GM23338 (cell line): ENCODE data around the gene ZMYM4.

Experiments used
- CREB1 ChIP-seq: fragments of 250-450 bp; sonication (Bioruptor Pico); IDR thresholded peaks from 2 replicates; pipeline ENCODE4 v1.5.0; 2020; ENCODE audit warnings: low read depth, mild to moderate bottlenecking, moderate library complexity
- EZH2 ChIP-seq: fragments of 200-600 bp; sonication (generic); IDR thresholded peaks from one replicate; pipeline ENCODE4 v1.8.0; 2017; ENCODE audit warnings: antibody characterized with exemption, mild to moderate bottlenecking, low read depth; ENCODE audit not compliant: unreplicated experiment
- EZH2phosphoT487 ChIP-seq: fragments of 200-600 bp; sonication (generic); IDR thresholded peaks from one replicate; pipeline ENCODE4 v1.8.1; 2018; ENCODE audit warnings: antibody characterized with exemption; ENCODE audit not compliant: unreplicated experiment
- JUNB ChIP-seq: IDR thresholded peaks from one replicate; pipeline ENCODE4 v1.6.1; 2016; ENCODE audit warnings: antibody characterized with exemption; ENCODE audit not compliant: unreplicated experiment
- NANOG ChIP-seq: IDR thresholded peaks from 2 replicates; pipeline ENCODE4 v1.6.1; 2016; ENCODE audit warnings: antibody characterized with exemption, borderline replicate concordance
- POLR2AphosphoS5 ChIP-seq: IDR thresholded peaks from 2 replicates; pipeline ENCODE4 v1.6.1; 2016; ENCODE audit warnings: antibody characterized with exemption, low read depth
- STAT1 ChIP-seq: IDR thresholded peaks from one replicate; pipeline ENCODE4 v1.6.1; 2016; ENCODE audit warnings: antibody characterized with exemption; ENCODE audit not compliant: unreplicated experiment
- TF ChIP-seq, protein P1 (sequence below): IDR thresholded peaks from one replicate; pipeline ENCODE4 v1.6.1; 2018; ENCODE audit warnings: antibody characterized with exemption; ENCODE audit not compliant: unreplicated experiment
- TF ChIP-seq, protein P2 (sequence below), 2 experiments: fragments of 200-600 bp in 1 of 2; sonication (generic) in 1 of 2; conservative IDR thresholded peaks; 2 replicates each; pipeline versions ENCODE4 v1.5.1 to v1.6.1; 2016 to 2017; ENCODE audit warnings: antibody characterized with exemption in 2 of 2, low read depth in 2 of 2, mild to moderate bottlenecking in 2 of 2, moderate library complexity in 1 of 2

DNA sequence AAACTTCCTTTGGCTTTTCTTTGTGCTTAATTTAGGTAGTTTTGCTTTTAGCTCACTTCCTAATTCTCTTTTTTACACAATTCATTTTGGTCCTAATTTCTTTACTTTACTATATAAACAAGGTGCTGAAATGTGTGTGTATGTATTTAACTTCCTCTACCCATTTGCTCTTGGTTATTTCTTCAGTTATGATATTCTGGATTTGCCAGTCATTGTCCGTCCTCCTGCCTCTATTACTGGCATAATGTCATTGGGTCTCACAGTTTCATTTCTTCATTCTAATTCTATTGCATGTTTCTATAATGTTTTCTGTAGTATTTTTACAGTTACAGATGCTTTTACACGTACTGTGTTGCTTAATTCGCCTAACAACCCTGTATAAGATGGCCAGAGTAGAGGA lies 96.2 kb downstream of the ZMYM4 start:
- TF ChIP-seq, protein P1, sequence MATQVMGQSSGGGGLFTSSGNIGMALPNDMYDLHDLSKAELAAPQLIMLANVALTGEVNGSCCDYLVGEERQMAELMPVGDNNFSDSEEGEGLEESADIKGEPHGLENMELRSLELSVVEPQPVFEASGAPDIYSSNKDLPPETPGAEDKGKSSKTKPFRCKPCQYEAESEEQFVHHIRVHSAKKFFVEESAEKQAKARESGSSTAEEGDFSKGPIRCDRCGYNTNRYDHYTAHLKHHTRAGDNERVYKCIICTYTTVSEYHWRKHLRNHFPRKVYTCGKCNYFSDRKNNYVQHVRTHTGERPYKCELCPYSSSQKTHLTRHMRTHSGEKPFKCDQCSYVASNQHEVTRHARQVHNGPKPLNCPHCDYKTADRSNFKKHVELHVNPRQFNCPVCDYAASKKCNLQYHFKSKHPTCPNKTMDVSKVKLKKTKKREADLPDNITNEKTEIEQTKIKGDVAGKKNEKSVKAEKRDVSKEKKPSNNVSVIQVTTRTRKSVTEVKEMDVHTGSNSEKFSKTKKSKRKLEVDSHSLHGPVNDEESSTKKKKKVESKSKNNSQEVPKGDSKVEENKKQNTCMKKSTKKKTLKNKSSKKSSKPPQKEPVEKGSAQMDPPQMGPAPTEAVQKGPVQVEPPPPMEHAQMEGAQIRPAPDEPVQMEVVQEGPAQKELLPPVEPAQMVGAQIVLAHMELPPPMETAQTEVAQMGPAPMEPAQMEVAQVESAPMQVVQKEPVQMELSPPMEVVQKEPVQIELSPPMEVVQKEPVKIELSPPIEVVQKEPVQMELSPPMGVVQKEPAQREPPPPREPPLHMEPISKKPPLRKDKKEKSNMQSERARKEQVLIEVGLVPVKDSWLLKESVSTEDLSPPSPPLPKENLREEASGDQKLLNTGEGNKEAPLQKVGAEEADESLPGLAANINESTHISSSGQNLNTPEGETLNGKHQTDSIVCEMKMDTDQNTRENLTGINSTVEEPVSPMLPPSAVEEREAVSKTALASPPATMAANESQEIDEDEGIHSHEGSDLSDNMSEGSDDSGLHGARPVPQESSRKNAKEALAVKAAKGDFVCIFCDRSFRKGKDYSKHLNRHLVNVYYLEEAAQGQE: no peak
- TF ChIP-seq POLR2AphosphoS5: no peak
- no peak for TF ChIP-seq EZH2phosphoT487
- TF ChIP-seq, protein P2, sequence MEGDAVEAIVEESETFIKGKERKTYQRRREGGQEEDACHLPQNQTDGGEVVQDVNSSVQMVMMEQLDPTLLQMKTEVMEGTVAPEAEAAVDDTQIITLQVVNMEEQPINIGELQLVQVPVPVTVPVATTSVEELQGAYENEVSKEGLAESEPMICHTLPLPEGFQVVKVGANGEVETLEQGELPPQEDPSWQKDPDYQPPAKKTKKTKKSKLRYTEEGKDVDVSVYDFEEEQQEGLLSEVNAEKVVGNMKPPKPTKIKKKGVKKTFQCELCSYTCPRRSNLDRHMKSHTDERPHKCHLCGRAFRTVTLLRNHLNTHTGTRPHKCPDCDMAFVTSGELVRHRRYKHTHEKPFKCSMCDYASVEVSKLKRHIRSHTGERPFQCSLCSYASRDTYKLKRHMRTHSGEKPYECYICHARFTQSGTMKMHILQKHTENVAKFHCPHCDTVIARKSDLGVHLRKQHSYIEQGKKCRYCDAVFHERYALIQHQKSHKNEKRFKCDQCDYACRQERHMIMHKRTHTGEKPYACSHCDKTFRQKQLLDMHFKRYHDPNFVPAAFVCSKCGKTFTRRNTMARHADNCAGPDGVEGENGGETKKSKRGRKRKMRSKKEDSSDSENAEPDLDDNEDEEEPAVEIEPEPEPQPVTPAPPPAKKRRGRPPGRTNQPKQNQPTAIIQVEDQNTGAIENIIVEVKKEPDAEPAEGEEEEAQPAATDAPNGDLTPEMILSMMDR (conservative IDR thresholded peaks at IDR 0.05; ENCODE audit: low read depth in 2 of 2): no peak
- no peak for TF ChIP-seq EZH2
- no peak for TF ChIP-seq STAT1
- TF ChIP-seq CREB1 (CRISPR knock-in tag): no peak
- no peak for TF ChIP-seq JUNB
- TF ChIP-seq NANOG: no peak
